Measurements from ENCODE around the gene UBAC1.

The UBAC1 gene

GRCh38 chr9:135993765-135994500, 32.8 kb upstream of the UBAC1 start:
- no peak for DNase-seq (ENCODE audit: low read depth)

- no peak for DNase-seq (ENCODE audit: low read depth)
Measured at GRCh38 chr9:135993409-135993742, 32.2 kb upstream of the UBAC1 start.

GRCh38 chr9:135992486-135993408, 31.6 kb upstream of the UBAC1 start:
- DNase-seq (ENCODE audit: low read depth), result peak; percentile 2

- no peak for DNase-seq (ENCODE audit: low read depth)
Measured at GRCh38 chr9:135991771-135992170, 30.6 kb upstream of the UBAC1 start.

- peak; percentile 9 for DNase-seq (ENCODE audit: low read depth)
Measured at GRCh38 chr9:135990468-135991429, 29.6 kb upstream of the UBAC1 start.

- DNase-seq (ENCODE audit: low read depth), result no peak
Measured at GRCh38 chr9:135989722-135990467, 28.7 kb upstream of the UBAC1 start.

GRCh38 chr9:135989157-135989556, 28.0 kb upstream of the UBAC1 start:
- DNase-seq (ENCODE audit: low read depth), result no peak

GRCh38 chr9:135988493-135988892, 27.3 kb upstream of the UBAC1 start:
- no peak for DNase-seq (ENCODE audit: low read depth)

- no peak for DNase-seq (ENCODE audit: low read depth)
Measured at GRCh38 chr9:135987838-135988404, 26.7 kb upstream of the UBAC1 start.

GRCh38 chr9:135986605-135987004, 25.4 kb upstream of the UBAC1 start:
- no peak for DNase-seq (ENCODE audit: low read depth)

GRCh38 chr9:135985889-135986288, 24.7 kb upstream of the UBAC1 start:
- no peak for DNase-seq (ENCODE audit: low read depth)

- no peak for DNase-seq (ENCODE audit: low read depth)
Measured at GRCh38 chr9:135985459-135985774, 24.2 kb upstream of the UBAC1 start.

- no peak for DNase-seq (ENCODE audit: low read depth)
Measured at GRCh38 chr9:135984072-135984710, 23.0 kb upstream of the UBAC1 start.

- no peak for DNase-seq (ENCODE audit: low read depth)
Measured at GRCh38 chr9:135983208-135984071, 22.3 kb upstream of the UBAC1 start.

GRCh38 chr9:135982499-135983207, 21.5 kb upstream of the UBAC1 start:
- DNase-seq (ENCODE audit: low read depth), result no peak

GRCh38 chr9:135980926-135981630, 19.9 kb upstream of the UBAC1 start:
- no peak for DNase-seq (ENCODE audit: low read depth)

- DNase-seq (ENCODE audit: low read depth), result no peak
Measured at GRCh38 chr9:135979547-135980166, 18.5 kb upstream of the UBAC1 start.
